Testis (tissue), 3 donors: ENCODE data around the gene CHDH. TPM values are rescaled to one million over a fixed set of nuclear protein-coding genes. Genes with fewer than 3 reads are reported as not detected.

Experiments
- DNase-seq: peaks from one replicate; pipeline ENCODE4 v3.0.0-alpha.2; 2019
- H3K27ac ChIP-seq, 2 donors: fragments of 200-600 bp; sonication (generic); one replicate each; pipeline ENCODE4 v1.5.1; 2019
- H3K27me3 ChIP-seq: fragments of 200-600 bp; sonication (generic); one replicate; pipeline ENCODE4 v1.5.1; 2019
- H3K36me3 ChIP-seq: fragments of 200-600 bp; sonication (generic); one replicate; pipeline ENCODE4 v1.5.1; 2017; ENCODE audit warnings: low read depth; ENCODE audit errors: missing control alignments
- H3K4me1 ChIP-seq: fragments of 200-600 bp; sonication (generic); one replicate; pipeline ENCODE4 v1.5.1; 2019
- H3K4me3 ChIP-seq, 2 donors: fragments of 200-600 bp; sonication (generic); one replicate each; pipeline ENCODE4 v1.5.1; 2017 to 2019
- H3K9me3 ChIP-seq: fragments of 200-600 bp; sonication (generic); one replicate; pipeline ENCODE4 v1.5.1; 2017
- CTCF ChIP-seq, 3 experiments: fragments of 450-650 bp in 2 of 3; fragments of 200-600 bp in 1 of 3; sonication (generic) in 1 of 3; IDR thresholded peaks; one replicate each; pipeline ENCODE4 v1.5.1; 2016 to 2019; ENCODE audit warnings: antibody characterized with exemption in 3 of 3, mild to moderate bottlenecking in 2 of 3, moderate library complexity in 1 of 3
- POLR2A ChIP-seq: fragments of 450-650 bp; IDR thresholded peaks from one replicate; pipeline ENCODE4 v1.6.1; 2017; ENCODE audit warnings: antibody characterized with exemption, mild to moderate bottlenecking, moderate library complexity
- WGBS, 2 donors: methylation state at CpG; one replicate each; pipeline ENCODE4 v1.1.5; 2018; 5-methylcytosine and 5-hydroxymethylcytosine counted together
- intact Hi-C: fragments of 100-400 bp; cut with DNase I; formaldehyde crosslinking; loops from one replicate; pipeline ENCODE4 v1.15.1; 2023; ENCODE audit warnings: low total_unique reads
- polyA plus RNA-seq: library from polyadenylated mRNA; stranded (reverse); fragments of 350-450 nt; fragmentation: Illumina TruSeq; extraction: RNeasy Lipid Tissue Mini Kit (QIAGEN cat#74804); gene quantifications from one replicate; pipeline ENCODE4 v1.2.3, GENCODE V29; 2014; ENCODE audit warnings: low read depth, low replicate concordance; ENCODE audit not compliant: insufficient read depth
- total RNA-seq, 2 donors: library from RNA; depleted of rRNA; stranded (reverse); fragments of >200 nt; gene quantifications; one replicate each; pipeline ENCODE4 v1.2.3, GENCODE V29; 2016

CHDH gene
- total and polyA plus RNA-seq, 3 donors from 2014 or later: 13.5 to 41.4 (median 28.1) TPM

- Histone ChIP-seq H3K36me3 (no peaks in the 10 kb centered on the region), H3K27me3 (no peaks in the 10 kb centered on the region), H3K9me3 (no peaks in the 10 kb centered on the region), H3K4me3 (peak overlapping the region; percentile 61 to 63), H3K4me1 (peaks cover 17% of the 10 kb centered on the region), H3K27ac (peak overlapping the region; percentile 76 to 77)
- WGBS, 2 donors: 10 to 20% methylated on average over 16 to 20 of the region's 25 CpGs
- intact Hi-C loops: no loop called here
- DNase-seq: peak; percentile 75
- peak in 1 of 3 experiments; percentile 9 for TF ChIP-seq CTCF (IDR thresholded peaks at IDR 0.05)
- no peak for TF ChIP-seq POLR2A
Observed at GRCh38 chr3:53845103-53845880, 927 bp downstream of the CHDH start.

GRCh38 chr3:53844262-53845102 lies 1.7 kb downstream of the CHDH start:
- TF ChIP-seq CTCF (IDR thresholded peaks at IDR 0.05) (no peak), POLR2A (no peak)
- peaks cover 17% of the 10 kb centered on the region for H3K4me1 ChIP-seq
- 65% methylated on average over 9 of the region's 9 CpGs for WGBS, 2 donors
- intact Hi-C loops: no loop called here
- DNase-seq: no peak
- H3K36me3 ChIP-seq: no peaks in the 10 kb centered on the region
- no peaks in the 10 kb centered on the region for H3K9me3 ChIP-seq
- peak overlapping the region; percentile 77 to 83 for H3K27ac ChIP-seq
- H3K4me3 ChIP-seq: no peak overlapping the region
- H3K27me3 ChIP-seq: no peaks in the 10 kb centered on the region

- Histone ChIP-seq H3K9me3 (no peaks in the 10 kb centered on the region), H3K4me1 (peaks cover 17% of the 10 kb centered on the region), H3K27me3 (no peaks in the 10 kb centered on the region), H3K36me3 (no peaks in the 10 kb centered on the region), H3K27ac (peak overlapping the region; percentile 77 to 83), H3K4me3 (no peak overlapping the region)
- WGBS, 2 donors: 80 to 87% methylated on average over 9 to 10 of the region's 10 CpGs
- intact Hi-C loops: no loop called here
- DNase-seq: no peak
- no peak for TF ChIP-seq CTCF (IDR thresholded peaks at IDR 0.05)
Observed at GRCh38 chr3:53843195-53844177, 2.7 kb downstream of the CHDH start.

GRCh38 chr3:53842436-53843194 lies 3.6 kb downstream of the CHDH start:
- Histone ChIP-seq H3K27ac (peak overlapping the region; percentile 77 to 83), H3K4me1 (peaks cover 17% of the 10 kb centered on the region), H3K36me3 (no peaks in the 10 kb centered on the region), H3K27me3 (no peaks in the 10 kb centered on the region), H3K4me3 (no peak overlapping the region), H3K9me3 (no peaks in the 10 kb centered on the region)
- intact Hi-C loops: no loop called here
- WGBS, 2 donors: 56 to 60% methylated on average over 12 of the region's 12 CpGs
- peak; percentile 11 to 47 (median 21) for TF ChIP-seq CTCF (IDR thresholded peaks at IDR 0.05)
- TF ChIP-seq POLR2A: no peak
- DNase-seq: peak; percentile 91
